Measurements from ENCODE around the gene FAM47E. TPM values are rescaled to one million over a fixed set of nuclear protein-coding genes. Genes with fewer than 3 reads are reported as not detected.

Gene FAM47E
- total RNA-seq, 3 donors from 2014 or later (not counting 1 experiment from before 2014, with no cell fraction given), result 0.21 to 0.85 TPM; not detected in 1

DNA sequence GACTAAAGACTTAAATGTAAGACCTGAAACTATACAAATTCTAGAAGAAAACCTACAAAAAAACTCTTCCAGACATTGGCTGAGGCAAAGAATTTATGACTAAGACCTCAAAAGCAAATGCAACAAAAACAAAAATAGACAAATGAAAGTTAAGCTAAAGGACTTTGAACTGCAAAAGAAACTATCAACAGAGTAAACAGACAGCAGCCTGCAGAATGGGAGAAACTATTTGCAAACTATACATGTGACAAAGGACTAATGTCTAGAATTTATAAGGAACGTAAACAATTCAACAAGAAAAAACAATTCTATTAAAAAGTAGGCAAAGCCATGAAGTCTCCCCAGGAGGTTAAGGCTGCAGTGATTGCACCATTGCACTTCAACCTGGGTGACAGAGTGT is 9.1 kb downstream of the FAM47E start:
- Histone ChIP-seq H3K27ac (ENCODE audit: low read length) (no peak overlapping the region), H3K27me3 (ENCODE audit: control insufficient read depth, insufficient read depth, low read length) (peaks cover 3% of the 10 kb centered on the region), H3K4me3 (ENCODE audit: low read length) (no peak overlapping the region), H3K4me1 (ENCODE audit: control insufficient read depth, insufficient read depth, low read length) (no peaks in the 10 kb centered on the region), H3K9me3 (ENCODE audit: control insufficient read depth, insufficient read depth, low read length) (no peaks in the 10 kb centered on the region), H3K36me3 (ENCODE audit: control insufficient read depth, insufficient read depth, low read length) (no peaks in the 10 kb centered on the region)
- no peak overlapping the region for H3K27ac Mint-ChIP-seq
- H3K27me3 Mint-ChIP-seq (ENCODE audit: low read depth in 2 of 2), result peaks cover 16 to 50% of the 10 kb centered on the region in 2 donors
- WGBS (ENCODE audit: insufficient coverage), result no CpG with 5 or more reads among the region's 1 CpG
- no peaks in the 10 kb centered on the region for H3K36me3 Mint-ChIP-seq
- no peaks in the 10 kb centered on the region for H3K4me1 Mint-ChIP-seq
- intact Hi-C loops (cut with micrococcal nuclease), result no loop called here
- TF ChIP-seq, protein P1, sequence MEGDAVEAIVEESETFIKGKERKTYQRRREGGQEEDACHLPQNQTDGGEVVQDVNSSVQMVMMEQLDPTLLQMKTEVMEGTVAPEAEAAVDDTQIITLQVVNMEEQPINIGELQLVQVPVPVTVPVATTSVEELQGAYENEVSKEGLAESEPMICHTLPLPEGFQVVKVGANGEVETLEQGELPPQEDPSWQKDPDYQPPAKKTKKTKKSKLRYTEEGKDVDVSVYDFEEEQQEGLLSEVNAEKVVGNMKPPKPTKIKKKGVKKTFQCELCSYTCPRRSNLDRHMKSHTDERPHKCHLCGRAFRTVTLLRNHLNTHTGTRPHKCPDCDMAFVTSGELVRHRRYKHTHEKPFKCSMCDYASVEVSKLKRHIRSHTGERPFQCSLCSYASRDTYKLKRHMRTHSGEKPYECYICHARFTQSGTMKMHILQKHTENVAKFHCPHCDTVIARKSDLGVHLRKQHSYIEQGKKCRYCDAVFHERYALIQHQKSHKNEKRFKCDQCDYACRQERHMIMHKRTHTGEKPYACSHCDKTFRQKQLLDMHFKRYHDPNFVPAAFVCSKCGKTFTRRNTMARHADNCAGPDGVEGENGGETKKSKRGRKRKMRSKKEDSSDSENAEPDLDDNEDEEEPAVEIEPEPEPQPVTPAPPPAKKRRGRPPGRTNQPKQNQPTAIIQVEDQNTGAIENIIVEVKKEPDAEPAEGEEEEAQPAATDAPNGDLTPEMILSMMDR (IDR thresholded peaks at IDR 0.05), result no peak
- ATAC-seq (no peak), DNase-seq (no peak)
- H3K4me3 Mint-ChIP-seq, result no peak overlapping the region
- H3K9me3 Mint-ChIP-seq, result no peaks in the 10 kb centered on the region

DNA sequence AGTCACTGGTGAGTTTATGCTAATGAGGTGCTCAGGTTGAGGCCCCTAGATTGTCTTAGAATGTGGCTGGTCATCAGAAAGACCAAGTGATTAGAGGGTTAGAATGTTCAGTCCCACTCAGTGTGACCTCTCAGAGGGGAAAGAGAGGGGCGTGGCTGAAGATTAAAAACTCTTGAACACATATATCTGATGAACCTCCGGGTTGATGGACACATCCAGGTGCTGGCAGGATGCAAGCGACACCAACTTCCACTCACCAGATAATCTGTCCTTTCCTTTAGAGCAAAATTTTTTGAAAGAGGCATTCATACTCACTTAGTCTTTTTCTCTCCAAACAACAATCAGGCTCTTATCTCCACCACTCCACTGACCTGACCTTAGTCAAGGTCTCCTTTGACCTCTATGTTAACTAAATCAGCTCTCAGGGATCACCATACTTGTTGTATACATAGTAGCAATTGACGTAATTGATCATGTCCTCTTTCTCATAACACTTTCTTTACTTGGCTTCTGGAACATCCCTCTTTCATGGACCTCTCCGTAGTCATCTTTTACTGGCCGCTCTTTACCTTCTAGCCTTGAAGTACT is 14.2 kb downstream of the FAM47E start:
- peaks cover 8 to 12% of the 10 kb centered on the region in 2 donors for H3K27me3 Mint-ChIP-seq (ENCODE audit: low read depth in 2 of 2)
- no peaks in the 10 kb centered on the region for H3K36me3 Mint-ChIP-seq
- no peak overlapping the region for H3K4me3 Mint-ChIP-seq
- no peaks in the 10 kb centered on the region for H3K9me3 ChIP-seq (ENCODE audit: control insufficient read depth, insufficient read depth, low read length)
- H3K27ac ChIP-seq (ENCODE audit: low read length), result no peak overlapping the region
- no peaks in the 10 kb centered on the region for H3K4me1 ChIP-seq (ENCODE audit: control insufficient read depth, insufficient read depth, low read length)
- ATAC-seq (no peak), DNase-seq (no peak)
- no peak overlapping the region for H3K4me3 ChIP-seq (ENCODE audit: low read length)
- whole genome bisulfite sequencing (ENCODE audit: insufficient coverage), result 92% methylated on average over 6 of the region's 6 CpGs
- TF ChIP-seq, protein P1 (IDR thresholded peaks at IDR 0.05), result no peak
- no peaks in the 10 kb centered on the region for H3K9me3 Mint-ChIP-seq
- H3K4me1 Mint-ChIP-seq, result no peaks in the 10 kb centered on the region
- no peaks in the 10 kb centered on the region for H3K36me3 ChIP-seq (ENCODE audit: control insufficient read depth, insufficient read depth, low read length)
- no peaks in the 10 kb centered on the region for H3K27me3 ChIP-seq (ENCODE audit: control insufficient read depth, insufficient read depth, low read length)
- H3K27ac Mint-ChIP-seq, result no peak overlapping the region
- intact Hi-C loops (cut with micrococcal nuclease), result no loop called here

DNA sequence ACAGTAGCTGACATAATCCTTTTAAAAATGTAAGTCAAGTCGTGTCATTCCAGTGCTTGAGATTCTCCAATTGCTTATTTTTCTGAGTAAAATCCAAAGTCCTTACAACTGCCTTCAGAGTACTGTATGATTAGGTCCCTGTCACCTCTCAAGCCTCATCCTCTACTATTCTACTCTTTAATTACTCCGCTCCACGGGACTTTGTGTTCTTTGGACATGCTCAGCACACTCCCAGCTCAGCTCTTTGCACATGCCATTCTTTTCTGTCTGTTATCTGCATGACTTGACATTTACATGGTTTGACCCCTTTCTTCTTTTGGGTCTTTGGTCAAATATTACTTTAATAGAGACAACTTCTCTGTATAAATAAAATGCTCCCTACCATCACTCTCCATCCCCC is 15.1 kb downstream of the FAM47E start:
- Histone ChIP-seq H3K27ac (ENCODE audit: low read length) (no peak overlapping the region), H3K27me3 (ENCODE audit: control insufficient read depth, insufficient read depth, low read length) (no peaks in the 10 kb centered on the region), H3K9me3 (ENCODE audit: control insufficient read depth, insufficient read depth, low read length) (no peaks in the 10 kb centered on the region), H3K4me1 (ENCODE audit: control insufficient read depth, insufficient read depth, low read length) (no peaks in the 10 kb centered on the region), H3K36me3 (ENCODE audit: control insufficient read depth, insufficient read depth, low read length) (no peaks in the 10 kb centered on the region), H3K4me3 (ENCODE audit: low read length) (no peak overlapping the region)
- intact Hi-C loops (cut with micrococcal nuclease), result no loop called here
- Mint-ChIP-seq H3K27me3 (ENCODE audit: low read depth in 2 of 2) (peaks cover 13 to 14% of the 10 kb centered on the region in 2 donors), H3K27ac (no peak overlapping the region), H3K36me3 (no peaks in the 10 kb centered on the region), H3K4me3 (no peak overlapping the region), H3K9me3 (no peaks in the 10 kb centered on the region), H3K4me1 (no peaks in the 10 kb centered on the region)
- TF ChIP-seq, protein P1 (IDR thresholded peaks at IDR 0.05), result no peak
- no peak for DNase-seq
- 85% methylated on average over 3 of the region's 3 CpGs for WGBS (ENCODE audit: insufficient coverage)
- ATAC-seq, result no peak

DNA sequence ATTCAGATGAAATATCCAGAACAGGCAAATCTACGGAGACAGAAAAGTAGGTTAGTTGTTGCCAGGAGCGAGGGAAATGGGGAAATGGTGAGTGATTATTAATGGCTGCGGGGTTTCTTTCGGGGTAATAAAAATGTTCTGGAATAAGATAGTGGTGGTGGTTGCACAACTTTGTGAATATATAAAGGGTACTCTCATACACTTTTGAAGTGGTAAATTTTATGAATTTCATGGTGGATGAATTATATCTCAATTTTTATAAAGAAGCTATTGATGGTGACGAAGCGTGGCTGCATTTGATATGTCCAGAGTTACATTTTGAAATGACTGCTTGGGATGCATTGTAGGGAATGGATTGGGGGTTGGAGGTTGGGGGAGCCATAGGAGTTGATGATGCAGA is 16.3 kb downstream of the FAM47E start:
- intact Hi-C loops (cut with micrococcal nuclease), result no loop called here
- Histone ChIP-seq H3K4me3 (ENCODE audit: low read length) (no peak overlapping the region), H3K4me1 (ENCODE audit: control insufficient read depth, insufficient read depth, low read length) (no peaks in the 10 kb centered on the region), H3K9me3 (ENCODE audit: control insufficient read depth, insufficient read depth, low read length) (no peaks in the 10 kb centered on the region), H3K36me3 (ENCODE audit: control insufficient read depth, insufficient read depth, low read length) (no peaks in the 10 kb centered on the region), H3K27ac (ENCODE audit: low read length) (no peak overlapping the region), H3K27me3 (ENCODE audit: control insufficient read depth, insufficient read depth, low read length) (no peaks in the 10 kb centered on the region)
- no peak overlapping the region for H3K27ac Mint-ChIP-seq
- peaks cover 10 to 18% of the 10 kb centered on the region in 2 donors for H3K27me3 Mint-ChIP-seq (ENCODE audit: low read depth in 2 of 2)
- no peak for DNase-seq
- H3K36me3 Mint-ChIP-seq, result no peaks in the 10 kb centered on the region
- no peaks in the 10 kb centered on the region for H3K4me1 Mint-ChIP-seq
- H3K9me3 Mint-ChIP-seq, result no peaks in the 10 kb centered on the region
- no peak overlapping the region for H3K4me3 Mint-ChIP-seq
- WGBS (ENCODE audit: insufficient coverage), result 98% methylated on average over 6 of the region's 6 CpGs
- TF ChIP-seq, protein P1 (IDR thresholded peaks at IDR 0.05), result no peak
- ATAC-seq, result no peak

All from natural killer cell (primary cell).